Liver (tissue), 9 donors: Measurements from ENCODE around the gene TMEM131. TPM values are rescaled to one million over a fixed set of nuclear protein-coding genes. Genes with fewer than 3 reads are reported as not detected.

Experiments
- DNase-seq: peaks from one replicate; pipeline ENCODE4 v3.0.0-alpha.2; 2017; ENCODE audit warnings: low spot score
- H3K27ac ChIP-seq, 2 donors: one replicate each; pipeline ENCODE4 v1.7.0; 2013; ENCODE audit warnings: inconsistent platforms in 2 of 2, low read length in 2 of 2, control low read depth in 1 of 2, low read depth in 1 of 2, mild to moderate bottlenecking in 1 of 2
- H3K27me3 ChIP-seq, 4 donors: one replicate each; pipeline versions ENCODE4 v1.6.1 to v1.7.0; 2013; ENCODE audit warnings: low read length in 3 of 4, inconsistent platforms in 1 of 4, mild to moderate bottlenecking in 1 of 4, moderate library complexity in 1 of 4; ENCODE audit not compliant: control insufficient read depth in 4 of 4, insufficient read depth in 4 of 4
- H3K36me3 ChIP-seq, 4 donors: one replicate each; pipeline versions ENCODE4 v1.6.1 to v1.7.0; 2013; ENCODE audit warnings: low read length in 3 of 4, mild to moderate bottlenecking in 3 of 4, low read depth in 1 of 4, moderate library complexity in 1 of 4; ENCODE audit not compliant: control insufficient read depth in 4 of 4, insufficient read depth in 3 of 4
- H3K4me1 ChIP-seq, 4 donors: one replicate each; pipeline versions ENCODE4 v1.6.1 to v1.7.0; 2013; ENCODE audit warnings: low read length in 3 of 4, mild to moderate bottlenecking in 3 of 4, moderate library complexity in 1 of 4; ENCODE audit not compliant: control insufficient read depth in 4 of 4, insufficient read depth in 4 of 4
- H3K4me3 ChIP-seq, 3 donors: one replicate each; pipeline versions ENCODE4 v1.6.1 to v1.7.0; 2013; ENCODE audit warnings: low read length in 3 of 3, control low read depth in 1 of 3, low read depth in 1 of 3, mild to moderate bottlenecking in 1 of 3
- H3K9ac ChIP-seq, 2 donors: one replicate each; pipeline ENCODE4 v1.7.0; 2013; ENCODE audit warnings: low read length in 2 of 2, mild to moderate bottlenecking in 2 of 2, moderate library complexity in 2 of 2, control low read depth in 1 of 2, low read depth in 1 of 2
- H3K9me3 ChIP-seq, 4 donors: one replicate each; pipeline versions ENCODE4 v1.6.1 to v1.7.0; 2013; ENCODE audit warnings: low read length in 3 of 4; ENCODE audit not compliant: control insufficient read depth in 4 of 4
- CTCF ChIP-seq: fragments of 150-350 bp; IDR thresholded peaks from 2 replicates; pipeline ENCODE4 v1.5.1; 2017; ENCODE audit warnings: improper control_type of control experiment, low read depth, low read length; ENCODE audit not compliant: missing input control
- EGR1 ChIP-seq, 2 donors: IDR thresholded peaks; 2 replicates each; pipeline ENCODE4 v1.6.1; 2016 to 2018; ENCODE audit warnings: antibody characterized with exemption in 2 of 2, low read depth in 2 of 2
- FOXA1 ChIP-seq: IDR thresholded peaks from 2 replicates; pipeline ENCODE4 v1.6.1; 2016; ENCODE audit warnings: antibody characterized with exemption
- FOXA2 ChIP-seq: IDR thresholded peaks from 2 replicates; pipeline ENCODE4 v1.6.1; 2016; ENCODE audit warnings: antibody characterized with exemption
- GABPA ChIP-seq, 2 donors: IDR thresholded peaks in 1 of 2; conservative IDR thresholded peaks in 1 of 2; 2 replicates each; pipeline ENCODE4 v1.6.1; 2016; ENCODE audit warnings: antibody characterized with exemption in 2 of 2, mild to moderate bottlenecking in 1 of 2, moderate library complexity in 1 of 2
- HNF4A ChIP-seq, 2 donors: conservative IDR thresholded peaks; 2 replicates each; pipeline ENCODE4 v1.6.1; 2016; ENCODE audit warnings: antibody characterized with exemption in 2 of 2, mild to moderate bottlenecking in 2 of 2
- HNF4G ChIP-seq: IDR thresholded peaks from 2 replicates; pipeline ENCODE4 v1.6.1; 2016; ENCODE audit warnings: antibody characterized with exemption
- JUND ChIP-seq, 2 donors: IDR thresholded peaks; 2 replicates each; pipeline ENCODE4 v1.6.1; 2016; ENCODE audit warnings: antibody characterized with exemption in 2 of 2
- NR2F2 ChIP-seq: IDR thresholded peaks from 2 replicates; pipeline ENCODE4 v1.6.1; 2016; ENCODE audit warnings: antibody characterized with exemption
- REST ChIP-seq: IDR thresholded peaks from 2 replicates; pipeline ENCODE4 v1.6.1; 2016; ENCODE audit warnings: antibody characterized with exemption, mild to moderate bottlenecking
- RXRA ChIP-seq, 2 donors: IDR thresholded peaks; 2 replicates each; pipeline ENCODE4 v1.6.1; 2017 to 2018; ENCODE audit warnings: antibody characterized with exemption in 2 of 2, mild to moderate bottlenecking in 1 of 2
- SP1 ChIP-seq: IDR thresholded peaks from 2 replicates; pipeline ENCODE4 v1.6.1; 2018; ENCODE audit warnings: antibody characterized with exemption, mild to moderate bottlenecking
- TAF1 ChIP-seq: conservative IDR thresholded peaks from 2 replicates; pipeline ENCODE4 v1.6.1; 2016; ENCODE audit warnings: antibody characterized with exemption, mild to moderate bottlenecking
- YY1 ChIP-seq: IDR thresholded peaks from 2 replicates; pipeline ENCODE4 v1.6.1; 2016; ENCODE audit warnings: antibody characterized with exemption, mild to moderate bottlenecking
- WGBS: extraction: QIAGEN DNeasy Blood & Tissue Kit; methylation state at CpG from one replicate; pipeline ENCODE4 v1.1.7; 2013; 5-methylcytosine and 5-hydroxymethylcytosine counted together
- polyA plus RNA-seq, 2 donors: library from polyadenylated mRNA; stranded (reverse) in 1 of 2; unstranded in 1 of 2; fragments of 200-250 nt in 1 of 2; fragments of >200 nt in 1 of 2; fragmentation: Nextera tagmentation in 1 of 2; extraction: Ambion mirVana in 1 of 2; gene quantifications; one replicate each; pipeline versions ENCODE4 v1.2.1 to v1.2.3, GENCODE V29; 2013 to 2015
- total RNA-seq, 2 donors: library from RNA; depleted of rRNA; stranded (reverse); fragments of >200 nt; gene quantifications; one replicate each; pipeline ENCODE4 v1.2.3, GENCODE V29; 2014
- TF ChIP-seq, protein P1 (sequence below): IDR thresholded peaks from 2 replicates; pipeline ENCODE4 v1.6.1; 2016; ENCODE audit warnings: antibody characterized with exemption
- TF ChIP-seq, protein P2 (sequence below): IDR thresholded peaks from 2 replicates; pipeline ENCODE4 v1.6.1; 2016; ENCODE audit warnings: antibody characterized with exemption
- TF ChIP-seq, protein P3 (sequence below): IDR thresholded peaks from 2 replicates; pipeline ENCODE4 v1.6.1; 2016; ENCODE audit warnings: antibody characterized with exemption
- donor health status: healthy.
- donor health status: healthy.
- donor health status: healthy.
- donor health status: healthy.
- donor health status: healthy.

The TMEM131 gene
- total and polyA plus RNA-seq, 4 donors: 6.1 to 22.8 (median 11.2) TPM

GRCh38 chr2:97719362-97720155 is 276.2 kb downstream of the TMEM131 start:
- Histone ChIP-seq H3K4me1 (no peaks in the 10 kb centered on the region), H3K9ac (no peak overlapping the region), H3K27me3 (no peaks in the 10 kb centered on the region), H3K9me3 (no peaks in the 10 kb centered on the region), H3K36me3 (no peaks in the 10 kb centered on the region), H3K4me3 (no peak overlapping the region), H3K27ac (no peak overlapping the region)
- WGBS: 94% methylated on average over 16 of the region's 16 CpGs
- TF ChIP-seq JUND (IDR thresholded peaks at IDR 0.05) (no peak), RXRA (IDR thresholded peaks at IDR 0.05) (no peak), FOXA2 (no peak), NR2F2 (no peak), CTCF (no peak), HNF4A (conservative IDR thresholded peaks at IDR 0.05) (no peak), SP1 (no peak), HNF4G (no peak), TAF1 (no peak), EGR1 (IDR thresholded peaks at IDR 0.05; ENCODE audit: low read depth in 2 of 2) (no peak), FOXA1 (no peak), REST (no peak), YY1 (no peak), GABPA (IDR thresholded peaks at IDR 0.05 in 1 of 2, conservative IDR thresholded peaks at IDR 0.05 in 1 of 2) (no peak)
- TF ChIP-seq, protein P1, sequence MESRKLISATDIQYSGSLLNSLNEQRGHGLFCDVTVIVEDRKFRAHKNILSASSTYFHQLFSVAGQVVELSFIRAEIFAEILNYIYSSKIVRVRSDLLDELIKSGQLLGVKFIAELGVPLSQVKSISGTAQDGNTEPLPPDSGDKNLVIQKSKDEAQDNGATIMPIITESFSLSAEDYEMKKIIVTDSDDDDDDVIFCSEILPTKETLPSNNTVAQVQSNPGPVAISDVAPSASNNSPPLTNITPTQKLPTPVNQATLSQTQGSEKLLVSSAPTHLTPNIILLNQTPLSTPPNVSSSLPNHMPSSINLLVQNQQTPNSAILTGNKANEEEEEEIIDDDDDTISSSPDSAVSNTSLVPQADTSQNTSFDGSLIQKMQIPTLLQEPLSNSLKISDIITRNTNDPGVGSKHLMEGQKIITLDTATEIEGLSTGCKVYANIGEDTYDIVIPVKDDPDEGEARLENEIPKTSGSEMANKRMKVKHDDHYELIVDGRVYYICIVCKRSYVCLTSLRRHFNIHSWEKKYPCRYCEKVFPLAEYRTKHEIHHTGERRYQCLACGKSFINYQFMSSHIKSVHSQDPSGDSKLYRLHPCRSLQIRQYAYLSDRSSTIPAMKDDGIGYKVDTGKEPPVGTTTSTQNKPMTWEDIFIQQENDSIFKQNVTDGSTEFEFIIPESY: no peak
- TF ChIP-seq, protein P2, sequence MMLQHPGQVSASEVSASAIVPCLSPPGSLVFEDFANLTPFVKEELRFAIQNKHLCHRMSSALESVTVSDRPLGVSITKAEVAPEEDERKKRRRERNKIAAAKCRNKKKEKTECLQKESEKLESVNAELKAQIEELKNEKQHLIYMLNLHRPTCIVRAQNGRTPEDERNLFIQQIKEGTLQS: no peak
- TF ChIP-seq, protein P3, sequence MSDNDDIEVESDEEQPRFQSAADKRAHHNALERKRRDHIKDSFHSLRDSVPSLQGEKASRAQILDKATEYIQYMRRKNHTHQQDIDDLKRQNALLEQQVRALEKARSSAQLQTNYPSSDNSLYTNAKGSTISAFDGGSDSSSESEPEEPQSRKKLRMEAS: no peak
- DNase-seq: no peak
